B cell (primary cell): ENCODE results near the gene NMU. TPM values are rescaled to one million over a fixed set of nuclear protein-coding genes. Genes with fewer than 3 reads are reported as not detected.
"Not testable (repeated sequence)": the region's sequence is repeated elsewhere in the genome, so short reads cannot be mapped to it uniquely, and the experiment has no call there.

Experiments used
- ATAC-seq: fragments of 200-7000 bp; cut with Tn5 transposase; one replicate; pipeline ENCODE4 v1.10.0; 2021; ENCODE audit warnings: low read depth, mild to moderate bottlenecking, moderate number of reproducible peaks, moderate library complexity
- CTCF ChIA-PET: fragments of 350-600 bp; sonication (Branson Sonifier 250); formaldehyde crosslinking; loops from one replicate; lab custom pipeline; 2021; ENCODE audit warnings: antibody characterized with exemption, inconsistent platforms; lab: Charles Lee
- POLR2A ChIA-PET: fragments of 350-600 bp; sonication (Branson Sonifier 250); formaldehyde crosslinking; loops from one replicate; lab custom pipeline; 2021; ENCODE audit warnings: antibody characterized with exemption; lab: Charles Lee
- DNase-seq: peaks from one replicate; pipeline ENCODE4 v3.0.0; 2013
- H2AFZ ChIP-seq: 2 replicates; pipeline ENCODE4 v1.6.1; 2012; ENCODE audit warnings: mild to moderate bottlenecking, low read depth, low read length; ENCODE audit not compliant: insufficient read depth, poor library complexity, severe bottlenecking
- H3K27ac ChIP-seq, 2 donors: 1 replicate in 1 of 2; 2 replicates in 1 of 2; pipeline ENCODE4 v1.5.1; 2012 to 2013; ENCODE audit warnings: low read length in 2 of 2, mild to moderate bottlenecking in 2 of 2, moderate library complexity in 1 of 2
- H3K27me3 ChIP-seq, 4 experiments: fragments of 200-600 bp in 1 of 4; sonication (generic) in 1 of 4; replicated peaks in 1 of 4; 1 replicate in 2 of 4; 2 replicates in 2 of 4; pipeline versions ENCODE4 v1.6.1 to v1.7.0; 2013 to 2016; ENCODE audit warnings: low read length in 3 of 4, mild to moderate bottlenecking in 2 of 4, mixed read lengths in 1 of 4, moderate library complexity in 1 of 4; ENCODE audit not compliant: insufficient read depth in 4 of 4, control insufficient read depth in 3 of 4; ENCODE audit errors: control extremely low read depth in 1 of 4
- H3K36me3 ChIP-seq, 2 experiments: replicated peaks in 1 of 2; 1 replicate in 1 of 2; 2 replicates in 1 of 2; pipeline versions ENCODE4 v1.6.1 to v1.7.1; 2013; ENCODE audit warnings: low read length in 1 of 2; ENCODE audit not compliant: insufficient read depth in 2 of 2, control insufficient read depth in 1 of 2; ENCODE audit errors: control extremely low read depth in 1 of 2, extremely low read depth in 1 of 2
- H3K4me1 ChIP-seq, 2 donors: fragments of 200-600 bp in 1 of 2; sonication (generic) in 1 of 2; 1 replicate in 1 of 2; 2 replicates in 1 of 2; pipeline versions ENCODE4 v1.5.1 to v1.6.1; 2013 to 2017; ENCODE audit warnings: low read length in 2 of 2; ENCODE audit not compliant: control insufficient read depth in 2 of 2, insufficient read depth in 2 of 2
- H3K4me2 ChIP-seq: replicated peaks from 2 replicates; pipeline ENCODE3; 2012; ENCODE audit warnings: mild to moderate bottlenecking, low read depth, low read length; ENCODE audit not compliant: poor library complexity, severe bottlenecking
- H3K4me3 ChIP-seq, 5 experiments: fragments of 200-600 bp in 1 of 5; sonication (generic) in 1 of 5; 1 replicate in 3 of 5; 2 replicates in 2 of 5; pipeline versions ENCODE4 v1.5.1 to v1.7.0; 2011 to 2016; ENCODE audit warnings: low read length in 4 of 5, mild to moderate bottlenecking in 4 of 5, low read depth in 2 of 5, control low read depth in 1 of 5, moderate library complexity in 1 of 5; ENCODE audit not compliant: insufficient read depth in 1 of 5; ENCODE audit errors: control extremely low read depth in 1 of 5, extremely low read depth in 1 of 5
- H3K79me2 ChIP-seq: fragments of 200-600 bp; sonication (generic); one replicate; pipeline ENCODE4 v1.6.0; 2016; ENCODE audit warnings: low read length; ENCODE audit not compliant: control insufficient read depth, insufficient read depth
- H3K9ac ChIP-seq: fragments of 200-600 bp; sonication (generic); 2 replicates; pipeline ENCODE4 v1.6.1; 2017; ENCODE audit warnings: mild to moderate bottlenecking, low read length, moderate library complexity
- H3K9me3 ChIP-seq, 3 donors: one replicate each; pipeline versions ENCODE4 v1.6.1 to v1.7.1; 2013; ENCODE audit warnings: low read length in 2 of 3; ENCODE audit not compliant: control insufficient read depth in 2 of 3, insufficient read depth in 1 of 3; ENCODE audit errors: control extremely low read depth in 1 of 3
- H4K20me1 ChIP-seq: 2 replicates; pipeline ENCODE4 v1.6.0; 2012; ENCODE audit warnings: mild to moderate bottlenecking, low read length; ENCODE audit not compliant: insufficient read depth, control insufficient read depth, poor library complexity, severe bottlenecking
- H3K27ac Mint-ChIP-seq: one replicate; pipeline ENCODE4 v1.8.0; 2021; ENCODE audit warnings: mixed read lengths
- H3K27me3 Mint-ChIP-seq: one replicate; pipeline ENCODE4 v1.8.0; 2021; ENCODE audit warnings: mixed read lengths
- H3K4me1 Mint-ChIP-seq: one replicate; pipeline ENCODE4 v1.8.0; 2021; ENCODE audit warnings: mixed read lengths
- H3K4me3 Mint-ChIP-seq: one replicate; pipeline ENCODE4 v1.8.0; 2021; ENCODE audit warnings: mixed read lengths
- H3K9me3 Mint-ChIP-seq: one replicate; pipeline ENCODE4 v1.8.0; 2022; ENCODE audit warnings: mixed read lengths; ENCODE audit not compliant: insufficient read depth
- CTCF ChIP-seq: fragments of 200-600 bp; IDR thresholded peaks from one replicate; pipeline ENCODE4 v1.8.0; 2022; ENCODE audit warnings: antibody characterized with exemption, mild to moderate bottlenecking
- EZH2 ChIP-seq: IDR thresholded peaks from 2 replicates; pipeline ENCODE4 v1.6.1; 2012; ENCODE audit warnings: borderline replicate concordance, low read depth, mild to moderate bottlenecking, moderate library complexity, low read length; ENCODE audit not compliant: insufficient read depth, poor library complexity, severe bottlenecking
- WGBS: methylation state at CpG from one replicate; pipeline ENCODE4 v1.1.5; 2013; ENCODE audit warnings: missing lambda C conversion rate; ENCODE audit not compliant: insufficient coverage; 5-methylcytosine and 5-hydroxymethylcytosine counted together
- intact Hi-C: fragments of 100-400 bp; cut with micrococcal nuclease; formaldehyde crosslinking; loops from one replicate; pipeline ENCODE4 v1.10.0; 2022
- polyA plus RNA-seq: library from polyadenylated mRNA; depleted of rRNA; stranded (reverse); fragments of >200 nt; gene quantifications from 2 replicates; pipeline ENCODE4 v1.2.3, GENCODE V29; 2012
- total RNA-seq, 2 donors: library from RNA; stranded (reverse); fragments of 120-200 nt in 1 of 2; gene quantifications; 1 replicate in 1 of 2; 2 replicates in 1 of 2; pipeline versions ENCODE4 v1.2.3 to v1.2.4, GENCODE V29; 2013 to 2022

Gene NMU
- total and polyA plus RNA-seq, 2 donors (not counting 1 experiment from before 2014, with no cell fraction given), result not detected

GRCh38 chr4:55684276-55684675 lies 48.2 kb upstream of the NMU start:
- intact Hi-C loops, result no loop called here
- CTCF ChIA-PET, result no interaction called here
- Histone ChIP-seq H3K4me1 (no peaks in the 10 kb centered on the region), H3K9me3 (peaks cover 0 to 4% (median 0%) of the 10 kb centered on the region in 3 donors), H3K9ac (no peak overlapping the region), H3K4me3 (no peak overlapping the region), H3K36me3 (no peaks in the 10 kb centered on the region), H3K27me3 (no peaks in the 10 kb centered on the region), H2AFZ (no peak overlapping the region), H3K4me2 (no peak overlapping the region), H3K79me2 (no peaks in the 10 kb centered on the region), H4K20me1 (no peaks in the 10 kb centered on the region), H3K27ac (no peak overlapping the region)
- H3K27me3 Mint-ChIP-seq, result no peaks in the 10 kb centered on the region
- WGBS, result 80% methylated on average over 1 of the region's 3 CpGs
- TF ChIP-seq EZH2, result no peak
- TF ChIP-seq CTCF, result no peak
- H3K4me3 Mint-ChIP-seq, result no peak overlapping the region
- no peak overlapping the region for H3K27ac Mint-ChIP-seq
- no peaks in the 10 kb centered on the region for H3K9me3 Mint-ChIP-seq
- DNase-seq (no peak), ATAC-seq (no peak)
- H3K4me1 Mint-ChIP-seq, result no peaks in the 10 kb centered on the region
- POLR2A ChIA-PET, result no interaction called here

- H3K27me3 Mint-ChIP-seq, DNase-seq, H3K4me1 Mint-ChIP-seq, H3K9me3 Mint-ChIP-seq, H3K4me2 ChIP-seq, H3K9ac ChIP-seq, H3K4me3 Mint-ChIP-seq, H3K27me3 ChIP-seq, H3K27ac Mint-ChIP-seq, H3K4me3 ChIP-seq, POLR2A ChIA-PET, H3K4me1 ChIP-seq, H3K27ac ChIP-seq, H4K20me1 ChIP-seq, H3K36me3 ChIP-seq, H3K9me3 ChIP-seq, ATAC-seq, H3K79me2 ChIP-seq, CTCF ChIA-PET, H2AFZ ChIP-seq, intact Hi-C loops: not testable (repeated sequence)
- WGBS, result no CpG with 5 or more reads among the region's 3 CpGs
These were observed 46.7 kb upstream of the NMU start for GRCh38 chr4:55682797-55683196.
